GM12874 (cell line): ENCODE results near the gene WASL.
A peak's percentile ranks its signal among the peaks of the same experiment; 100 is the strongest.

ENCODE experiments used
- TF ChIP-seq, protein P1 (sequence below): IDR thresholded peaks from 2 replicates; pipeline ENCODE4 v1.5.1; 2011; ENCODE audit warnings: low read depth, mild to moderate bottlenecking, control low read depth, low read length, moderate library complexity; ENCODE audit not compliant: insufficient read depth

Gene WASL

DNA sequence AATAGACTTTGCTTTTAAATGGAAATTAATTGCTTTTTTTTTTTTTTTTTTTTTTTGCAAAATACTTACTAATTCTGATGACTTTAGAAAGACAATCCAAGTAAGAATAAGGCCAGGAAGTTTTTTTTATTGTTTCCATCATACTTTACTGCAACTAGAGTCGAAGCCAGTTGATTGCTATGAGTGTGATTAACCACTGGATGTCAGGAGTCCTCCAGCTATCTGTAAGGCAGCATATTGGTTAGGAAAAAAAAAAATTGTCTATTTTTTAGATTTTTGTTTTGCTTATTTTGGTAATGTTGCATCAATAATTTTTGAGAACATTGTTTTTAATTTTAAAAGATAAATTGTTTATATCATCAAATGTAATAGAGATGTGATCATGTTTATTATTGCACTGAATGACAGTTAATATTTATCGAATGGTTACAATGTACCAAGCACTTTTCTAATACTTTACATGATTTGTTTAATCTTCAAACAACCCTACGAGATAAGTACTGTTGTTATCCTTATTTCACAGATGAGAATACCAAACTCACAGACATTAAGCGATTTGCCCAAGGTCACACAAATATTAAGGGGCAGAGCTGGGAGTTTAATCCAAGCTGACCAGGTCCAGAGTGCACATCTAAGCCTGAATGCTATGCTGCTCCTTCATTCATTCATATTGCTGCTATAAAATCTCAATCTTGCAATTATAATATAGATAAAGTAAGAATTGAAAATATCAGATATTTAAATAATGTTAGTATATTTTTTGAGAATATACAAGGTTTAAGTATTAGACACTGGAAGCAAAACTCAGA, 113.0 kb downstream of the WASL start:
- TF ChIP-seq, protein P1, sequence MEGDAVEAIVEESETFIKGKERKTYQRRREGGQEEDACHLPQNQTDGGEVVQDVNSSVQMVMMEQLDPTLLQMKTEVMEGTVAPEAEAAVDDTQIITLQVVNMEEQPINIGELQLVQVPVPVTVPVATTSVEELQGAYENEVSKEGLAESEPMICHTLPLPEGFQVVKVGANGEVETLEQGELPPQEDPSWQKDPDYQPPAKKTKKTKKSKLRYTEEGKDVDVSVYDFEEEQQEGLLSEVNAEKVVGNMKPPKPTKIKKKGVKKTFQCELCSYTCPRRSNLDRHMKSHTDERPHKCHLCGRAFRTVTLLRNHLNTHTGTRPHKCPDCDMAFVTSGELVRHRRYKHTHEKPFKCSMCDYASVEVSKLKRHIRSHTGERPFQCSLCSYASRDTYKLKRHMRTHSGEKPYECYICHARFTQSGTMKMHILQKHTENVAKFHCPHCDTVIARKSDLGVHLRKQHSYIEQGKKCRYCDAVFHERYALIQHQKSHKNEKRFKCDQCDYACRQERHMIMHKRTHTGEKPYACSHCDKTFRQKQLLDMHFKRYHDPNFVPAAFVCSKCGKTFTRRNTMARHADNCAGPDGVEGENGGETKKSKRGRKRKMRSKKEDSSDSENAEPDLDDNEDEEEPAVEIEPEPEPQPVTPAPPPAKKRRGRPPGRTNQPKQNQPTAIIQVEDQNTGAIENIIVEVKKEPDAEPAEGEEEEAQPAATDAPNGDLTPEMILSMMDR = 0 out of 2 replicates have a peak, but pooled peaks have one; percentile 18

DNA sequence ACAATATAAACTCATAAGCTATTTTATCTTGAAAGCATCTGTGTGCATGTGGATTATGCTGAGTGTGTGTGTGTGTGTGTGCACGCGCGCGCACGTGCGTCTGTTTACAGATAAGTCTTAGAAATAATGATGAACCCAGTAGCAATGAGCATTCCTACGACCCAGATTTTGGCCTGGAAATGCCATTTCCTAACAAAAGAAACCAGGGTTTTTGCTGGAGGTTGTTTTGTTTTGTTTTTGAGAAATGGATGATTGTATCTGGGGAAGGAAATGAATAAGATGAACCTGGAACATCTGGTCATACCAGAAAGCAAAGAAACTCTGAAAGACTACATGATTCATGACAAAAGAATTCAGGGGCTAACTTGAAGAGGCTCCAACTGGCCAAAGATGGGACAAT, 115.2 kb downstream of the WASL start:
- TF ChIP-seq, protein P1 = no peak

DNA sequence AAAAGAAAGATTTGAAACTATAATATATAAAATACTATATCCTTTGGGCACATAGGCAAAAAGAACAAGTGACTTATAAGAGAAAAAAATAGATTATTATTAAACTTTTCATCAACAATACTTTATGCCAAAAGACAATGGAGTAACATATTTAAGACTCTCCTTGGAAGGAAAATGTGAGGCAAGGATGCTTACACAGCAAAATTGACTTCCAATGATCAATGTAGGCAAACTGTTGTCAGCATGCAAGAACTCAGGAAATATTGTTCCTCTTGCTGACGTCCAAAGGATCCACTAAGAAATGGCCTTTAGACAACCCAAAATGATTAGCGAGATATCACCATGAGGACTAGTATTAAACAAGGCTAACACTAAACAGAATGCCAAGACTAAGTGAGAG, 116.0 kb downstream of the WASL start:
- TF ChIP-seq, protein P1 = no peak
